GM18868 (cell line): ENCODE measurements around the gene FKBP6.
"Not testable (repeated sequence)": the region's sequence is repeated elsewhere in the genome, so short reads cannot be mapped to it uniquely, and the experiment has no call there.

Source experiments
- ATAC-seq: cut with Tn5 transposase; IDR thresholded peaks from one replicate; pipeline ENCODE4 v1.9.1; 2021; ENCODE audit warnings: mild to moderate bottlenecking, moderate library complexity; ENCODE audit not compliant: unreplicated experiment

Gene FKBP6

GRCh38 chr7:73327922-73328321 is at the start of gene FKBP6, which contains the start of gene TRIM50:
FKBP6 (plus strand) TSS chr7:73328161; CDS start chr7:73328429, 268 bp downstream.
TRIM50 (minus strand) TSS chr7:73328082; CDS start chr7:73324787, 3,295 bp downstream.
- not testable (repeated sequence) for ATAC-seq

GRCh38 chr7:73297235-73297634 is 30.7 kb upstream of the FKBP6 start:
- ATAC-seq = not testable (repeated sequence)

GRCh38 chr7:73297706-73298105 is 30.3 kb upstream of the FKBP6 start:
- not testable (repeated sequence) for ATAC-seq

DNA sequence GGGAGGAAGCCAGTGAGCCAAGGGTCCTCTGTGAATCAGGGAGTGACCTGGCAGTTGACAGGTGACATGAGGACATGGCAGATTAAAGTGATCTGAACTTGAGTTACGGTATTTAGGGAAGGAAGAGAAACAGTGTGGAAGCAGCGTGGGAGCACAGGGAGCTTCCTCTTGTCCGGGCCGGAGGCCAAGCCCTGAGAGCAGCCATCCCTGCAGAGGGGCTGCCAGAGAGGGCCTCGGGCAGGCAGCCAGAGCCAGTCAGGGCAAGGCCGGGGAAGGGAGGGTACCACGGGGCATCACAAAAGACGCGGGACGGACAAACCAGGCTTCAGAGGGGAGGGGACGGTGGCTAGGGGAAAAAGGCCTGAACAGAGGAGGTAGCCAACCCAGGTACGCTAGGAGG is 28.1 kb upstream of the FKBP6 start:
- ATAC-seq = not testable (repeated sequence)

DNA sequence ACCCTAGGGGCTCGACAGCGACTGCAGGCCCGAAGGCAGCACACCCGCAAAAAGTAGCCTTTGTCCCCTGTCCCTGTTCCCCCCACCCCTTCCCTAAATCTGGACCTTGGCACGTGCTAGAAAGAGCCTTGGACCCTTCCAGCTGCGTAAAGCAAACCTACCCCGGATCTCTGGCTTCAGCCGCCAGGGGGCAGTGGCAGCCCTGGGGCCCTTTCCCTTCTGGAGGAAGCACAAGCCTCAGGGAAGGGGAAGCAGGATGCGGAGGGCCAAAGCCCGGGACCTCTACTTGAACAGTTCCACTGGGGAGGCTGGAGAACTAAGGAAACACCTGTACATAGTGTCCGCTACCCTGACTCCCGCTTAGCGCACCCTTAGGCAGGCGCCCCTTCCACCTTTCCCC is 26.9 kb upstream of the FKBP6 start:
- not testable (repeated sequence) for ATAC-seq

- ATAC-seq = not testable (repeated sequence)
These were observed 25.1 kb upstream of the FKBP6 start for GRCh38 chr7:73302846-73303245.

DNA sequence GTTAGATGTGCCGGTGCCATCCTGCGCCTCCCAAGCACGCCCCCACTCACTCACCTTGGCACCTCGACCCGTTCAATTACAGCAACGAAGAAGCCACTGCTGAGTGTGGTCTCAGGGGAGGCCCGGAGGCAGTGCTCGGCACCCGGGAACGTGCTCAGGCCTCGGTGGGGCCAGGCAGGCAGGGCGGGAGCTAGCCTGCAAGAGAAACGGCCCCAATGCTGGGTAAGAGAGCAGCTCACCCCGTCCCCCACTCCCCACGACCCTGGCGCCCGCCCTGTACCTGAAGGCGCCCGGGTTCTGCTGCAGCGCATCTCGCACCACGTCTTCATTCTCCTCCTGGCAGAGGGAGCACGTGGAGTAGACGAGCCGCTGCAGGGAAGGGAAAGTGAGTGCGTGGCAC is 24.4 kb upstream of the FKBP6 start:
- ATAC-seq = no peak

GRCh38 chr7:73304071-73304470 is 23.9 kb upstream of the FKBP6 start:
- no peak for ATAC-seq

DNA sequence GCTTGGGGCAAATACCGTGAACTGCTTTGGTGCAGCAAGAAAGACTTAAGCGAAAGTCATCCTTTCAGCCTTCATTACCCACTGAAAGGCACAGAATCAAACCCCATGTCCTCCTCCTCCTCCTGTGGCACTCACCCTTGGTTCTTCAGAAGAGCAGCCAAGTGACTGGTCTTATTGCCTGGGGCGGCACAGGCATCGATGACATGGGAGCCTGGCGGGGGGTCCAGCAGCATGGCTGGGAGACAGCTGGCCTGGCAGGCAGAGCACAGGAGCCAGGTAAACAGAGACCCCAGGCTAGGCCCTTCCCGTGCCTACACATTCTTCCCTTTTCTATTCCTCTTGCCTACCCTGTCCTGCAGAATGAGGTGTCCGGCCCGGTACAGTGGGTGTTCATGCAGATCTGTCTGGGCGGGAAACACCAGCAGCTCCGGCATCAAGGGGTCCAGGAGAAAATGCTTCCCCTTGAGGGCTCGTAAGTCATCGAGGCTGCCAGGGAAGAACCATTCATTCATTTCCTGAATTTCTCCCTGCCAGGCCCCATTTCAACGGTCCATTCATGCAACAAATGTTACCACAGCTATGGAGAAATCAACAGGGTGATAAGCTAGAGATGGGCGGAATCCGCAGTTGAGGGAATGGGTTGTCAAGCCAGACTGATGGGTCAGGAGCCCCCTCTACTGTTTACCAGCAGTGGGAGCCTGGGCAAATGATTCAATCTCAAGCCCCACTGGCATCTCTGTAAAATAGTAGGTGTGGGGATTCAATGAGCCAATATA is 23.2 kb upstream of the FKBP6 start:
- not testable (repeated sequence) for ATAC-seq

DNA sequence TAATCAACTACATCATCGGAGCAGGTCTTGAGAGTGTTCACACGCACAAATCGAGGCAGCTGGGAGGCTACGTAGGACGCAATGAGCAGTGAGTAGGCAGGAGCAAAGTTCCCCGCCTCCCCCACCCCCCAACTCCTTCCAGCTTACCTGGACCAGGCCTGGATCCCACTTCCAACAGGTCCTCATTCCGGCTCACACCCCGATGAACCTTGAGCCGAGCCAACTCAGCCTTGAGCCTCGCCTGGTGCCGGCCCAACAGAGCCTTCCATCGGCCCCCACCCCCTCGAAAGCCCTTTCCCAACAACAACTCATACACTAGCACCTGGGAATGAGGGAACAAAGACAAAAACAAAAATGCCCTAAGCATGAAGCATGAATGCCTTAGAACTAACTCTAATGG is 20.5 kb upstream of the FKBP6 start:
- ATAC-seq = no peak

DNA sequence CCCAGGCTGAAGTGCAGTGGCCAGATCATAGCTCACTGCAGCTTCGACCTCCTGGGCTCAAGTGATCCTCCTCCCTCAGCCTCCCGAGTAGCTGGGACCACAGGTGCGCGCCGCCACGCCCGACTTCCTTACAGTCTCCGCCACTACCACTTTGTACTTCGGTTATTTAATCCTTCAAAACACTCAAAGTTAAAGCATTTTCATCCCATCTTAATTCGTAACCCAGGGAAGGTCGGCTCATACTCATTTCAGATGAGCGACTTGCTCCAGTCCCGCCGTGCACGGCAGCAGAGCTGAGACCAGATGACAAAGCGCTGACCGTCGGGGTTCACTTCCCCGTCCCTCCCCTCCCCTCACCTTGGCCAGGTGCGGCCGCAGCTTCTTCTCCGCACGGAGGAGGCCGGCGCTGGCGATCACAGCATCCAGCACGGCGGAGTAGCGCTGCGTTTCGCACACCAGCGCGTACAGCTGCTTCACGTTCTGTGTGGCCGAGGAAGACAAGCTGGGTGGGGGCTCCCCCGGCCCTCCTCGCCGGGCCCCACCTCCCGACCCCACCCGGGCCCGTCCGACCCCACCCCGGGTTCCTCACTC is 19.8 kb upstream of the FKBP6 start:
- ATAC-seq = peak; percentile 52

GRCh38 chr7:73308665-73309214 is 19.2 kb upstream of the FKBP6 start, which contains the start of gene NSUN5:
NSUN5 (minus strand) TSS chr7:73308826; CDS start chr7:73308790, 36 bp downstream.
- peak; percentile 83 for ATAC-seq

GRCh38 chr7:73311421-73311820 is 16.5 kb upstream of the FKBP6 start:
- ATAC-seq = not testable (repeated sequence)

DNA sequence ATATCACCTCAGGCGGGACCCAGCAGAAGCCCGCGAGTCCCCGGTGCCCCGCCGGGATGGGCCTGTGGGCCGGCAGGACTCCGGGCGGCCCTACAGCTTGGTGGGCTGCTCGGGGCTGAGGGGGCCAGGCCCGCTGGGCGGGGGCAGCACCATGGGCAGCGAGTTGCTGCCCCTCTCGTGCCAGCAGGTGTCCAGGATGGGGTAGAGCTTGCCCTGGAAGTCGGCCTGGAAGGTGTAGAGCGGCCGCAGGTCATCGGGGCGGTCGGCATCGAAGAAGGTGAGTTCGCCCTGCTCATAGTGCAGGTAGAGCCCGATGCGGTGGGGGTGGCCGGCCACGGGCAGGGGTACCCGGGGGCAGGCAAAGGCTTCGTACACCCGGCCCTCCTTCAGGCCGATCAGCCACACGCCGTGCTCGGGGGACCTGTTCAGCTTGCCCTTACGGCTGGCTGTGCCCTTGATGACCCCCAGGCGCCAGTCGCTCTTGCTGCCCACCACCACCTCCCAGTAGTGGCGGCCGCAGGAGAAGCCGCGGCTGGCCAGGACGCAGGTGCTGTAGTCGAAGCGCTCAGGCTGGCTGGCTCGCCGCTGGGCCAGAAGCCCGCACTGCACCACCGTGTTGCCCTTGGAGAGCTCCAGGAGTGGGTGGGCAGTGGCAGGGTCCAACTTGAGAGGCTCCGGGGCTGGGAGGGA is 15.0 kb upstream of the FKBP6 start:
- no peak for ATAC-seq

GRCh38 chr7:73313521-73313906 is 14.4 kb upstream of the FKBP6 start:
- ATAC-seq = no peak

DNA sequence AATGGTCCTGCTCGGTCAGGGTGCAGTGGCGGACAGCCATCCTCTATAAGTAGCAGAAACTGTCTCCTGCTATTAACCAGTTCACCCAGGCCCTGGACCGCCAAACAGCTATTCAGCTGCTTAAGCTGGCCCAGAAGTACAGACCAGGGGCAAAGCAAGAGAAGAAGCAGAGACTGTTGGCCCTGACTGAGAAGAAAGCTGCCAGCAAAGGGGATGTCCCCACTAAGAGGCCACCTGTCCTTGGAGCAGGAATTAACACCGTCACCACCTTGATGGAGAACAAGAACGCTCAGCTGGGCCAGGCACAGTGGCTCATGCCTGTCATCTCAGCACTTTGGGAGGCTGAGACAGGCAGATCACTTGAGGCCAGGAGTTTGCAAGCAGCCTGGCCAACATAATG is 13.7 kb upstream of the FKBP6 start:
- no peak for ATAC-seq

DNA sequence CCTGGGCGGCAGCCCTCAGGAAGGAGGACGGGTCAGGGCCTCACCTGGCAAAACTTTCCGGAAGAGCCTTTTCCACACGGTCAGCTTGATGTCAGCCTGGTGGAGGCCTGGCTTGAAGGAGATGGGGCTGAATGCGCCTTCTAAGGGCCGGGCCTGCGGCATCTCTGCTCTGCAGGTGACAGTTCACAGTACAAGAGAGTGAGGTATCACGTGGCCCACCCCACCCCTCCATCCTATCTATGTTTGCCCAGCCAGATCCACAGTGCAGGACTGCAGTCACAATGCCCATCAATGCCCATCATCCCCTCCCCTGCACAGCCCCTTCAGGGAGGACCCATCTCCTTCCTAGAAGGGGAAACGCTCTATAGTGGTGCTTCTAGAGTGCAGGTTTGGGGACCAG is 11.4 kb upstream of the FKBP6 start:
- no peak for ATAC-seq

- not testable (repeated sequence) for ATAC-seq
These were observed 9.2 kb upstream of the FKBP6 start for GRCh38 chr7:73318656-73319204.

- not testable (repeated sequence) for ATAC-seq
These were observed 8.4 kb upstream of the FKBP6 start for GRCh38 chr7:73319541-73319940.

GRCh38 chr7:73320009-73320408 is 8.0 kb upstream of the FKBP6 start:
- not testable (repeated sequence) for ATAC-seq
